K562 (cell line): ENCODE results near the gene EPGN. TPM values are rescaled to one million over a fixed set of nuclear protein-coding genes. Genes with fewer than 3 reads are reported as not detected.
A peak's percentile ranks its signal among the peaks of the same experiment; 100 is the strongest.

Experiments
- ATAC-seq: fragments of 200-7000 bp; cut with Tn5 transposase; 3 replicates; pipeline ENCODE4 v1.9.1; 2020; ENCODE audit warnings: moderate library complexity
- BruUV-seq: library from RNA; stranded (reverse); fragments of 400-500 nt; replicated peaks from 2 replicates; lab custom pipeline; 2021; lab: Mats Ljungman, UMichigan
- CTCF ChIA-PET: fragments of 300-600 bp; formaldehyde crosslinking; extraction: SDS; loops from one replicate; lab custom pipeline; 2021; ENCODE audit warnings: low intra/inter-chr PET ratio; lab: Yijun Ruan, JAX
- POLR2A ChIA-PET: fragments of 300-600, 350-650 bp; sonication (Branson Sonifier 250); formaldehyde crosslinking; extraction: SDS; loops from one replicate; lab custom pipeline; 2021; ENCODE audit warnings: antibody characterized with exemption, inconsistent platforms; lab: Yijun Ruan, JAX
- DNase-seq, 4 experiments: peaks; one replicate each; pipeline versions ENCODE4 v3.0.0 to v3.0.0-alpha.2; 2011 to 2018; ENCODE audit warnings: low spot score in 3 of 4, mixed read lengths in 3 of 4; ENCODE audit errors: extremely low read depth in 1 of 4
- FAIRE-seq: peaks from 2 replicates; lab custom pipeline; 2011; peaks lifted over from hg19 to GRCh38; lab: Jason Lieb, UNC
- H2AFZ ChIP-seq: 2 replicates; pipeline ENCODE4 v1.6.0; 2011; ENCODE audit warnings: low read depth, low read length, control low read depth, inconsistent platforms
- H3K27ac ChIP-seq: fragments of 200-600 bp; 3 replicates; pipeline ENCODE4 v1.8.0; 2011; ENCODE audit warnings: low read depth, mild to moderate bottlenecking, control low read depth, inconsistent platforms, low read length, moderate library complexity, mixed read lengths; ENCODE audit errors: extremely low read depth
- H3K27me3 ChIP-seq, 2 experiments: fragments of 300-600 bp in 1 of 2; 2 replicates in 1 of 2; 3 replicates in 1 of 2; pipeline versions ENCODE4 v1.6.0 to v1.8.0; 2011; ENCODE audit warnings: inconsistent platforms in 2 of 2, low read length in 2 of 2, mild to moderate bottlenecking in 1 of 2, mixed read lengths in 1 of 2, moderate library complexity in 1 of 2; ENCODE audit not compliant: control insufficient read depth in 2 of 2, insufficient read depth in 2 of 2
- H3K36me3 ChIP-seq: fragments of 300-600 bp; 3 replicates; pipeline ENCODE4 v1.8.0; 2011; ENCODE audit warnings: mild to moderate bottlenecking, low read length, inconsistent platforms; ENCODE audit not compliant: control insufficient read depth, insufficient read depth
- H3K4me1 ChIP-seq, 2 experiments: fragments of 200-600 bp in 1 of 2; replicated peaks in 1 of 2; 2 replicates in 1 of 2; 3 replicates in 1 of 2; pipeline versions ENCODE4 v1.5.1 to v1.8.0; 2011; ENCODE audit warnings: inconsistent platforms in 2 of 2, low read length in 2 of 2, mild to moderate bottlenecking in 1 of 2, mixed read lengths in 1 of 2, moderate library complexity in 1 of 2; ENCODE audit not compliant: control insufficient read depth in 2 of 2, insufficient read depth in 2 of 2
- H3K4me2 ChIP-seq: 2 replicates; pipeline ENCODE4 v1.6.1; 2011; ENCODE audit warnings: low read length, control low read depth, inconsistent platforms, mixed read lengths; ENCODE audit not compliant: insufficient read depth
- H3K4me3 ChIP-seq: fragments of 200-600 bp; sonication (generic), shearing (Covaris generic); 2 replicates; pipeline ENCODE4 v1.5.1; 2016; ENCODE audit warnings: control low read depth, inconsistent platforms
- H3K79me2 ChIP-seq: fragments of 200-600 bp; 3 replicates; pipeline ENCODE4 v1.8.0; 2011; ENCODE audit warnings: low read length, inconsistent platforms; ENCODE audit not compliant: control insufficient read depth, insufficient read depth
- H3K9ac ChIP-seq, 2 experiments: 2 replicates each; pipeline versions ENCODE4 v1.6.0 to v1.6.1; 2011; ENCODE audit warnings: low read depth in 2 of 2, low read length in 2 of 2, control low read depth in 1 of 2, inconsistent platforms in 1 of 2, mild to moderate bottlenecking in 1 of 2, mixed read lengths in 1 of 2; ENCODE audit not compliant: insufficient read depth in 1 of 2
- H3K9me1 ChIP-seq: one replicate; pipeline ENCODE4 v1.6.0; 2011; ENCODE audit warnings: inconsistent platforms, mild to moderate bottlenecking, low read length, moderate library complexity; ENCODE audit not compliant: control insufficient read depth, insufficient read depth
- H3K9me3 ChIP-seq: replicated peaks from 2 replicates; pipeline ENCODE4 v1.5.1; 2011; ENCODE audit warnings: low read depth, low read length, inconsistent platforms; ENCODE audit not compliant: control insufficient read depth, insufficient read depth
- H4K20me1 ChIP-seq: replicated peaks from 2 replicates; pipeline ENCODE4 v1.6.1; 2011; ENCODE audit warnings: low read length, inconsistent platforms, mixed read lengths; ENCODE audit not compliant: control insufficient read depth, insufficient read depth
- ASH1L ChIP-seq: fragments of 450-650 bp; IDR thresholded peaks from 2 replicates; pipeline ENCODE4 v1.6.1; 2018; ENCODE audit warnings: borderline replicate concordance, mild to moderate bottlenecking, low read depth; ENCODE audit not compliant: partially characterized antibody
- ELK3 ChIP-seq: fragments of 450-650 bp; formaldehyde crosslinking; IDR thresholded peaks from 2 replicates; pipeline ENCODE4 v1.4.0; 2020; ENCODE audit warnings: mild to moderate bottlenecking
- EZH2 ChIP-seq: IDR thresholded peaks from 2 replicates; pipeline ENCODE4 v1.6.1; 2012; ENCODE audit warnings: low read depth, mild to moderate bottlenecking, inconsistent platforms, low read length, borderline replicate concordance
- GABPA ChIP-seq: fragments of 200-800 bp; sonication (Bioruptor generic); conservative IDR thresholded peaks from 2 replicates; pipeline ENCODE4 v1.6.1; 2016; ENCODE audit warnings: low read depth, missing genetic modification characterization, missing compliant biosample characterization
- HDGF ChIP-seq: fragments of 450-650 bp; IDR thresholded peaks from 2 replicates; pipeline ENCODE4 v1.6.1; 2016
- HMG20A ChIP-seq: fragments of 450-650 bp; formaldehyde crosslinking; conservative IDR thresholded peaks from 2 replicates; pipeline ENCODE4 v1.4.0; 2020; ENCODE audit warnings: mild to moderate bottlenecking, mixed read lengths
- MAX ChIP-seq: sonication (generic); formaldehyde crosslinking; IDR thresholded peaks from 2 replicates; pipeline ENCODE4 v1.9.0; 2022; ENCODE audit warnings: mild to moderate bottlenecking, missing genetic modification reagents
- MIER1 ChIP-seq: fragments of 450-650 bp; IDR thresholded peaks from 2 replicates; pipeline ENCODE4 v1.6.1; 2016; ENCODE audit warnings: antibody characterized with exemption, mild to moderate bottlenecking, low read depth
- RAD21 ChIP-seq, 2 experiments: fragments of 250-450 bp in 1 of 2; fragments of 450-650 bp in 1 of 2; sonication (Bioruptor Pico) in 1 of 2; formaldehyde crosslinking in 1 of 2; IDR thresholded peaks in 1 of 2; conservative IDR thresholded peaks in 1 of 2; 2 replicates each; pipeline versions ENCODE4 v1.4.0 to v1.8.0; 2020 to 2022; ENCODE audit warnings: mild to moderate bottlenecking in 2 of 2, moderate library complexity in 1 of 2
- SMC3 ChIP-seq: conservative IDR thresholded peaks from 2 replicates; pipeline ENCODE4 v1.6.1; 2011; ENCODE audit warnings: low read depth, low read length, improper control_type of control experiment; ENCODE audit not compliant: insufficient read depth
- SP1 ChIP-seq: sonication (generic); formaldehyde crosslinking; IDR thresholded peaks from 2 replicates; pipeline ENCODE4 v1.8.1; 2022; ENCODE audit warnings: mild to moderate bottlenecking, missing genetic modification reagents
- TBP ChIP-seq: optimal IDR thresholded peaks from 2 replicates; pipeline ENCODE3; 2011; ENCODE audit warnings: low read depth, low read length, improper control_type of control experiment
- TEAD4 ChIP-seq, 2 experiments: sonication (generic) in 1 of 2; formaldehyde crosslinking in 1 of 2; IDR thresholded peaks; 2 replicates each; pipeline versions ENCODE4 v1.6.1 to v1.8.0; 2012 to 2022; ENCODE audit warnings: borderline replicate concordance in 1 of 2, inconsistent platforms in 1 of 2, low read length in 1 of 2, mild to moderate bottlenecking in 1 of 2, missing genetic modification reagents in 1 of 2
- ZEB2 ChIP-seq: fragments of 450-650 bp; IDR thresholded peaks from 2 replicates; pipeline ENCODE4 v1.6.1; 2016
- ZKSCAN8 ChIP-seq: fragments of 200-800 bp; sonication (Bioruptor generic); IDR thresholded peaks from 2 replicates; pipeline ENCODE4 v1.6.1; 2016; ENCODE audit warnings: missing genetic modification characterization, missing compliant biosample characterization
- ZNF263 ChIP-seq: sonication (generic); formaldehyde crosslinking; IDR thresholded peaks from 2 replicates; pipeline ENCODE4 v1.8.0; 2022; ENCODE audit warnings: mild to moderate bottlenecking, missing genetic modification reagents, borderline replicate concordance
- ZNF655 ChIP-seq: fragments of 250-450 bp; sonication (Bioruptor Pico); IDR thresholded peaks from 2 replicates; pipeline ENCODE4 v1.5.0; 2021
- ZNF76 ChIP-seq: fragments of 250-450 bp; sonication (Bioruptor Pico); IDR thresholded peaks from 2 replicates; pipeline ENCODE4 v1.4.0; 2020; ENCODE audit warnings: mild to moderate bottlenecking, moderate library complexity, borderline replicate concordance
- WGBS: fragments of 100-300 bp; shearing (Covaris generic); methylation state at CpG from one replicate; pipeline ENCODE4 v1.1.6; 2016; ENCODE audit warnings: low coverage, mixed read lengths; ENCODE audit not compliant: insufficient coverage; ENCODE audit errors: missing lambda C conversion rate; 5-methylcytosine and 5-hydroxymethylcytosine counted together
- in situ Hi-C: fragments of 300-500 bp; cut with MboI; formaldehyde crosslinking; loops from 4 replicates; pipeline ENCODE4 v1.15.0; 2018; ENCODE audit warnings: inconsistent platforms, mixed read lengths
- intact Hi-C: fragments of 100-400 bp; cut with micrococcal nuclease; formaldehyde crosslinking; loops from 2 replicates; pipeline ENCODE4 v1.14.2; 2022
- polyA plus RNA-seq, 8 experiments: library from polyadenylated mRNA; depleted of rRNA in 4 of 8; stranded (reverse) in 5 of 8; unstranded in 3 of 8; fragments of >200 nt; fragmentation: Nextera tagmentation in 2 of 8; fragmentation: Illumina TruSeq in 1 of 8; extraction: Ambion mirVana in 2 of 8; extraction: Trizol in 1 of 8; gene quantifications; 2 replicates each; pipeline versions ENCODE4 v1.2.1 to v1.2.3, GENCODE V29; 2011 to 2014; ENCODE audit warnings: inconsistent platforms in 1 of 8, missing spikeins in 1 of 8
- total RNA-seq, 7 experiments: library from RNA; depleted of rRNA in 6 of 7; stranded (reverse); fragments of >200 nt in 6 of 7; fragmentation: Illumina TruSeq in 2 of 7; extraction: Trizol in 2 of 7; gene quantifications; 2 replicates each; pipeline versions ENCODE4 v1.2.1 to v1.2.3, GENCODE V29; 2011 to 2021; ENCODE audit warnings: low replicate concordance in 1 of 7

EPGN gene
- total and polyA plus RNA-seq, 9 of the 15 experiments (the other 6 are each of a cell fraction or from before 2014, with no cell fraction given), result 0.10 to 0.56 TPM; not detected in 7

- H4K20me1 ChIP-seq, result no peaks in the 10 kb centered on the region
- in situ Hi-C loops, result loop anchor here (5.0 kb wide), 1 partner anchor 352 kb away; no protein-coding TSS in a partner anchor
- no peaks in the 10 kb centered on the region for H3K9me3 ChIP-seq
- peak overlapping the region; percentile 67; the same call in 1 of the 2 replicates for H2AFZ ChIP-seq
- FAIRE-seq (peak; percentile 82), ATAC-seq (peak; percentile 73), DNase-seq (peak; percentile 17 to 77 (median 40))
- no peaks in the 10 kb centered on the region for H3K27me3 ChIP-seq
- WGBS, result 18% methylated on average over 4 of the region's 4 CpGs
- ChIA-PET CTCF (interaction anchor here (0.7 to 2.5 kb wide), 9 partner anchors 9 to 918 kb away, joined by 3 to 10 read pairs (median 5); no protein-coding TSS in a partner anchor), POLR2A (interaction anchor here (0.7 to 2.9 kb wide), 4 partner anchors 9 to 354 kb away, joined by 3 to 7 read pairs (median 6); no protein-coding TSS in a partner anchor)
- H3K9ac ChIP-seq, result peak overlapping the region; percentile 4 to 79; a peak in 1 of 4 replicates
- H3K9me1 ChIP-seq, result no peaks in the 10 kb centered on the region
- peaks cover 5 to 30% of the 10 kb centered on the region in 2 experiments for H3K4me1 ChIP-seq
- H3K4me3 ChIP-seq, result no peak overlapping the region
- H3K4me2 ChIP-seq, result peak overlapping the region; percentile 70
- H3K79me2 ChIP-seq, result peaks cover 97% of the 10 kb centered on the region
- H3K36me3 ChIP-seq, result peaks cover 18% of the 10 kb centered on the region
- peak overlapping the region; percentile 2; the same call in 1 of the 3 replicates for H3K27ac ChIP-seq
- no TSS peak for BruUV-seq
- intact Hi-C loops, result loop anchor here (1.0 to 2.0 kb wide), 4 partner anchors 50 to 351 kb away; no protein-coding TSS in a partner anchor
- TF ChIP-seq ASH1L, result no peak
- no peak for TF ChIP-seq HMG20A (CRISPR knock-in tag)
- TF ChIP-seq TBP, result no peak
- 0 out of 2 replicates have a peak, but pooled peaks have one; percentile 32 for TF ChIP-seq ZEB2
- TF ChIP-seq ELK3 (CRISPR knock-in tag), result no peak
- TF ChIP-seq MIER1, result no peak
- no peak for TF ChIP-seq ZNF263
- TF ChIP-seq ZKSCAN8, result no peak
- no peak for TF ChIP-seq ZNF655 (CRISPR knock-in tag)
- TF ChIP-seq TEAD4 (IDR thresholded peaks at IDR 0.05; ENCODE audit: low read length), result peak; percentile 43; the same call in 1 of the 2 replicates
- TF ChIP-seq TEAD4 (CRISPR knock-in tag; IDR thresholded peaks at IDR 0.05; ENCODE audit: borderline replicate concordance), result no peak
- TF ChIP-seq MAX (CRISPR knock-in tag), result no peak
- TF ChIP-seq RAD21 (CRISPR knock-in tag; conservative IDR thresholded peaks at IDR 0.05 in 1 of 2, IDR thresholded peaks at IDR 0.05 in 1 of 2), result peak; percentile 78 to 84
- TF ChIP-seq SP1 (CRISPR knock-in tag), result no peak
- TF ChIP-seq EZH2, result no peak
- TF ChIP-seq SMC3, result 0 out of 2 replicates have a peak, but pooled peaks have one; percentile 25
- no peak for TF ChIP-seq GABPA (tag)
- no peak for TF ChIP-seq ZNF76 (CRISPR knock-in tag)
- TF ChIP-seq HDGF, result no peak
Observed at GRCh38 chr4:74320559-74321118, 12.4 kb downstream of the EPGN start.
